HG02870 (cell line): ENCODE results near the gene MORN1.

Experiments used
- ATAC-seq: cut with Tn5 transposase; IDR thresholded peaks from one replicate; pipeline ENCODE4 v1.9.1; 2021; ENCODE audit warnings: mild to moderate bottlenecking, moderate library complexity; ENCODE audit not compliant: unreplicated experiment

Gene MORN1

GRCh38 chr1:2282556-2283270, 108.6 kb downstream of the MORN1 start:
- ATAC-seq = no peak

GRCh38 chr1:2279817-2280216, 111.5 kb downstream of the MORN1 start:
- no peak for ATAC-seq

- no peak for ATAC-seq
Measured at GRCh38 chr1:2279210-2279639, 112.1 kb downstream of the MORN1 start.

GRCh38 chr1:2278591-2279209, 112.7 kb downstream of the MORN1 start:
- no peak for ATAC-seq

GRCh38 chr1:2277741-2278488, 113.4 kb downstream of the MORN1 start:
- ATAC-seq = no peak

- no peak for ATAC-seq
Measured at GRCh38 chr1:2276803-2277580, 114.4 kb downstream of the MORN1 start.

- ATAC-seq = no peak
Measured at GRCh38 chr1:2275796-2276536, 115.4 kb downstream of the MORN1 start.

- no peak for ATAC-seq
Measured at GRCh38 chr1:2274929-2275475, 116.4 kb downstream of the MORN1 start.

GRCh38 chr1:2274231-2274928, 117.0 kb downstream of the MORN1 start:
- no peak for ATAC-seq

GRCh38 chr1:2273401-2274090, 117.8 kb downstream of the MORN1 start:
- ATAC-seq = no peak

GRCh38 chr1:2272686-2273400, 118.5 kb downstream of the MORN1 start:
- no peak for ATAC-seq

- ATAC-seq = no peak
Measured at GRCh38 chr1:2271841-2272655, 119.3 kb downstream of the MORN1 start.
